ENCODE data around the gene CTNNBL1.

The CTNNBL1 gene

DNA sequence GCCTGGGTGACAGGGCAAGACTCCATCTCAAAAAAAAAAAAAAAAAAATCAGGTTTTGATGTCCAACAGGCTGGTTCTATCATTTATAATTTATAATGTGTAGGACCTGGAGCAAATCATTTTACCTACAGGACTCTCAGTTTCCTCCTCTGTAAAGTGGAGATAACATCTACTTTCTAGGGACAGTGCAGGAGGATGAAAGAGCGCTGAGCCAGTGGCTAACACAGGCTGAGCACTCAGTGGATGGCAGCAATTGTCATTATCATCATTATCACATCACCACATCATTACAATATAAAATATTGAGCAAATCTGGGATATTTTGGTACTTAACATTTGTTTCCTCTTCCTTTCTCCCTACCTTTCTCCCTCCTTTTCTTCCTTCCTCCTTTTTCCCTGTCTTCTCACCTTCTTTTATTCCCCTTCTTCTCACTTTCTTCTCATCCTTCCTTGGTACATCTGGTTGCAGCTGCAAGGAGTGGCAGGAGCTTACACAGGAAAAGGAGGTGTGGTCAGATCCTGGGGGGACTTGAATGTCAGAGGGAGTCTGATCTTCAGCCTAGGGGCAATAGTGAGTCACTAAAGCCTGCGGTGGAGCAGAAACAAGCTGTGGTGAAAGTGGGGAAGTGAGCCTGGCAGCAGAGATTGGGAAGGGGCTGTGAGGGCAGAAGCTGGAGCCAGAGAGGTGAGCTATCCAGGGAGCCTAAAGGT, 24.6 kb upstream of the CTNNBL1 start:
- peaks cover 10% of the 10 kb centered on the region for H3K27me3 ChIP-seq (ENCODE audit: insufficient read depth, poor library complexity, severe bottlenecking)
- peak; percentile 85 for ATAC-seq (ENCODE audit: low read depth)
- H3K4me1 ChIP-seq (ENCODE audit: insufficient read depth, poor library complexity, severe bottlenecking): peaks cover 12% of the 10 kb centered on the region
- TF ChIP-seq, protein P1, sequence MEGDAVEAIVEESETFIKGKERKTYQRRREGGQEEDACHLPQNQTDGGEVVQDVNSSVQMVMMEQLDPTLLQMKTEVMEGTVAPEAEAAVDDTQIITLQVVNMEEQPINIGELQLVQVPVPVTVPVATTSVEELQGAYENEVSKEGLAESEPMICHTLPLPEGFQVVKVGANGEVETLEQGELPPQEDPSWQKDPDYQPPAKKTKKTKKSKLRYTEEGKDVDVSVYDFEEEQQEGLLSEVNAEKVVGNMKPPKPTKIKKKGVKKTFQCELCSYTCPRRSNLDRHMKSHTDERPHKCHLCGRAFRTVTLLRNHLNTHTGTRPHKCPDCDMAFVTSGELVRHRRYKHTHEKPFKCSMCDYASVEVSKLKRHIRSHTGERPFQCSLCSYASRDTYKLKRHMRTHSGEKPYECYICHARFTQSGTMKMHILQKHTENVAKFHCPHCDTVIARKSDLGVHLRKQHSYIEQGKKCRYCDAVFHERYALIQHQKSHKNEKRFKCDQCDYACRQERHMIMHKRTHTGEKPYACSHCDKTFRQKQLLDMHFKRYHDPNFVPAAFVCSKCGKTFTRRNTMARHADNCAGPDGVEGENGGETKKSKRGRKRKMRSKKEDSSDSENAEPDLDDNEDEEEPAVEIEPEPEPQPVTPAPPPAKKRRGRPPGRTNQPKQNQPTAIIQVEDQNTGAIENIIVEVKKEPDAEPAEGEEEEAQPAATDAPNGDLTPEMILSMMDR (IDR thresholded peaks at IDR 0.05; ENCODE audit: poor library complexity, severe bottlenecking): no peak
- H3K4me3 ChIP-seq (ENCODE audit: severe bottlenecking): no peak overlapping the region
- no peak overlapping the region for H3K27ac ChIP-seq (ENCODE audit: poor library complexity, severe bottlenecking)
- H3K36me3 ChIP-seq (ENCODE audit: low read depth): no peaks in the 10 kb centered on the region
- no peak for DNase-seq (ENCODE audit: low spot score)
- no peaks in the 10 kb centered on the region for H3K9me3 ChIP-seq (ENCODE audit: severe bottlenecking)

DNA sequence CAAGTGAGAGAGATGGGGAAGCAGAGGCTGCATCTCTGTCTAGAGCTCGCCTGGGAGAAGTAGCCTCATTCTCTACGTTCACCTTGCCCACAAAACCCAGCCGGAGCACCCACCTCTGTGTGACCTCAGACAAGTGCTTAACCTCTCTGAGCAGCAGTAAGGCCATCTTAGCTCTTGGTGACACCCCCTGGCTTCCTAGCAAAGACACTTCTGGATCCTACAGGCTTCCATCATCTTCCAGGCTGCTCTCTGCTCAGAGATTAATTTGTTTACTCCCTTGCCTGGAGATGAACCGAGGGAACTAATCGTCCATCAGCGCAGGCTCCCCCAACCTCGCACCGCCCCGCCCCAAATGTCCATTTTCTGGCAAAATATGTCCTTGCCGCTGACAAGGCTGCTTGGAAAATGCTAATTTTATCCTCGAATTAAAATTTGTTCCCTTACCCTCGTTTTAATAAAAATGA, 24.0 kb upstream of the CTNNBL1 start:
- H3K4me1 ChIP-seq (ENCODE audit: insufficient read depth, poor library complexity, severe bottlenecking): peaks cover 12% of the 10 kb centered on the region
- H3K27ac ChIP-seq (ENCODE audit: poor library complexity, severe bottlenecking): no peak overlapping the region
- DNase-seq (ENCODE audit: low spot score): no peak
- ATAC-seq (ENCODE audit: low read depth): peak; percentile 21; the same call in 2 of the 3 replicates
- H3K27me3 ChIP-seq (ENCODE audit: insufficient read depth, poor library complexity, severe bottlenecking): peaks cover 10% of the 10 kb centered on the region
- no peaks in the 10 kb centered on the region for H3K9me3 ChIP-seq (ENCODE audit: severe bottlenecking)
- H3K36me3 ChIP-seq (ENCODE audit: low read depth): no peaks in the 10 kb centered on the region
- TF ChIP-seq, protein P1 (IDR thresholded peaks at IDR 0.05; ENCODE audit: poor library complexity, severe bottlenecking): no peak
- no peak overlapping the region for H3K4me3 ChIP-seq (ENCODE audit: severe bottlenecking)

DNA sequence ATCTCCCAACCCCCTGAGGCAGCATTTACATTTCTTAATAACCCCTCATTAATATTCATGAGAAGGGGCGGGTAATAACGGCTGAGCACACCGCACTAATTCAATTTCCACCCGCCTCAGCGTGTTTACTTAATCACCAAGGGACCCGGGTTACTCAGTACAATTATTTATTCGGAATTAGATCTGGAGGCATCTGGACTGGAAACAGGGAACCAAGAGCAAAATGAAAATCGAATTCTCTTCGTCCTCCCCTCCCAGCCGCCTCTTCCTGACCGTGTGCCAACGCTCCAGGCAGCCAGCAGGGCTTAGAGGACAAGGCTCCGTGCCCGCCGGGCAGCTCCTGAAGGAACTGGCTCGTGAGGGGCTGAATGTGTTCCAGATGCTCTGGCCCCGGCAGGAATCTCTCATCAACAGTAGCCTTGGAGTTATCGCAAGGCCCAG, 23.5 kb upstream of the CTNNBL1 start:
- Histone ChIP-seq H3K9me3 (ENCODE audit: severe bottlenecking) (no peaks in the 10 kb centered on the region), H3K27ac (ENCODE audit: poor library complexity, severe bottlenecking) (no peak overlapping the region), H3K4me1 (ENCODE audit: insufficient read depth, poor library complexity, severe bottlenecking) (peaks cover 12% of the 10 kb centered on the region), H3K36me3 (ENCODE audit: low read depth) (no peaks in the 10 kb centered on the region), H3K4me3 (ENCODE audit: severe bottlenecking) (no peak overlapping the region), H3K27me3 (ENCODE audit: insufficient read depth, poor library complexity, severe bottlenecking) (peaks cover 13% of the 10 kb centered on the region)
- TF ChIP-seq, protein P1 (IDR thresholded peaks at IDR 0.05; ENCODE audit: poor library complexity, severe bottlenecking): no peak
- ATAC-seq (ENCODE audit: low read depth) (peak; percentile 24; the same call in 2 of the 3 replicates), DNase-seq (ENCODE audit: low spot score) (no peak)

DNA sequence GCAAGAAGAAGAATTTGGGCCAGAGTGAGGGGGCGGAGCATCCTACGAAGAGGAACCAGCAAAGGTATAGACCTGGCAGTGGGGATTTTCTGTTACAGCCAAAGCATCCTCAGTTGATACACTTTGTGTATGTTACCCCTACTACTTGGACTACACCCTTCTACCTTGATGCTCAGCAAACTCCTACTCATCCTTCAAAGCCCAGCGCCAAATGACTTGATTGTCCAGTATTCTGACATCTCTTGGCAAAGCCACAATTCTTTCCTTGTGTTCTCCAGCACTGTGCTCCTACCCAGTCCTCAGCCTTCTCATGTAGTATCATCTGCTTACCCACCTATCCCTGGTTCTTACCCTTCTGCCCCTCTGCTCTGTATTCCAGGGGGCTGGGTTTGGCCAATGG, 21.7 kb upstream of the CTNNBL1 start:
- peaks cover 12% of the 10 kb centered on the region for H3K4me1 ChIP-seq (ENCODE audit: insufficient read depth, poor library complexity, severe bottlenecking)
- no peaks in the 10 kb centered on the region for H3K9me3 ChIP-seq (ENCODE audit: severe bottlenecking)
- H3K4me3 ChIP-seq (ENCODE audit: severe bottlenecking): no peak overlapping the region
- H3K27ac ChIP-seq (ENCODE audit: poor library complexity, severe bottlenecking): no peak overlapping the region
- no peaks in the 10 kb centered on the region for H3K36me3 ChIP-seq (ENCODE audit: low read depth)
- H3K27me3 ChIP-seq (ENCODE audit: insufficient read depth, poor library complexity, severe bottlenecking): peaks cover 30% of the 10 kb centered on the region
- ATAC-seq (ENCODE audit: low read depth) (no peak), DNase-seq (ENCODE audit: low spot score) (no peak)
- TF ChIP-seq, protein P1 (IDR thresholded peaks at IDR 0.05; ENCODE audit: poor library complexity, severe bottlenecking): no peak

DNA sequence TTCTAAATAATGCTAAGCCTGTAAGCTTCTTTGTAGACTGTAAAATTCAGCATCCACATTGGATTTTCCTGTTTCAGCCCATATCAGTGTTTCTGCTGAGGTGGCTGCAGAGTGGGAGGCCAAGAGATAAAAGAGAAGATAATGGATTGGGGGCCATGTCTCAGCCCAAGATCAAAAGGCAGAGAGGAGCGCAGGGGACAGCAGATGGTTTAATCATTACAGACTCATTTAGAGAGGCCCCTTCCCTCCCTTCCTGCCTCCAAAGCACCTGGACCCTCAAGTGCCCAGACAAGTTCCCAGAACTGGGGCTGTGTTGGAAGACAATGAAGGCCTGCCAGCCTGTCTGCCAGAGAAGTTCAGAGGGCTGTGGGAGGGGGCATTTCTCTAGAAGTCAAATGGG, 20.4 kb upstream of the CTNNBL1 start:
- no peak for DNase-seq (ENCODE audit: low spot score)
- Histone ChIP-seq H3K9me3 (ENCODE audit: severe bottlenecking) (no peaks in the 10 kb centered on the region), H3K27ac (ENCODE audit: poor library complexity, severe bottlenecking) (no peak overlapping the region), H3K4me3 (ENCODE audit: severe bottlenecking) (no peak overlapping the region), H3K36me3 (ENCODE audit: low read depth) (no peaks in the 10 kb centered on the region), H3K4me1 (ENCODE audit: insufficient read depth, poor library complexity, severe bottlenecking) (peaks cover 12% of the 10 kb centered on the region), H3K27me3 (ENCODE audit: insufficient read depth, poor library complexity, severe bottlenecking) (peaks cover 44% of the 10 kb centered on the region)
- no peak for ATAC-seq (ENCODE audit: low read depth)
- TF ChIP-seq, protein P1 (IDR thresholded peaks at IDR 0.05; ENCODE audit: poor library complexity, severe bottlenecking): no peak
